GM19463 (cell line): ENCODE measurements around the gene GALNS.
"Not testable (repeated sequence)": the region's sequence is repeated elsewhere in the genome, so short reads cannot be mapped to it uniquely, and the experiment has no call there.

Experiments
- ATAC-seq: cut with Tn5 transposase; IDR thresholded peaks from one replicate; pipeline ENCODE4 v1.9.1; 2021; ENCODE audit warnings: mild to moderate bottlenecking, moderate library complexity; ENCODE audit not compliant: unreplicated experiment

Gene GALNS

GRCh38 chr16:88839745-88840599, 16.8 kb downstream of the GALNS start:
- ATAC-seq, result no peak

GRCh38 chr16:88839026-88839529, 17.7 kb downstream of the GALNS start:
- no peak for ATAC-seq

- ATAC-seq, result no peak
Measured at GRCh38 chr16:88838566-88838965, 18.2 kb downstream of the GALNS start.

GRCh38 chr16:88837806-88838205, 18.9 kb downstream of the GALNS start:
- ATAC-seq, result no peak

GRCh38 chr16:88836791-88837190, 20.0 kb downstream of the GALNS start:
- ATAC-seq, result no peak

GRCh38 chr16:88835818-88836217, 20.9 kb downstream of the GALNS start:
- ATAC-seq, result no peak

- ATAC-seq, result no peak
Measured at GRCh38 chr16:88835383-88835782, 21.4 kb downstream of the GALNS start.

GRCh38 chr16:88834670-88835069, 22.1 kb downstream of the GALNS start:
- no peak for ATAC-seq

- ATAC-seq, result no peak
Measured at GRCh38 chr16:88833086-88833485, 23.7 kb downstream of the GALNS start.

- no peak for ATAC-seq
Measured at GRCh38 chr16:88831838-88832237, 24.9 kb downstream of the GALNS start.

GRCh38 chr16:88830783-88831182, 26.0 kb downstream of the GALNS start:
- ATAC-seq, result no peak

GRCh38 chr16:88830258-88830657, 26.5 kb downstream of the GALNS start:
- ATAC-seq, result no peak

- ATAC-seq, result no peak
Measured at GRCh38 chr16:88828711-88829110, 28.0 kb downstream of the GALNS start.

GRCh38 chr16:88827727-88828126, 29.0 kb downstream of the GALNS start:
- no peak for ATAC-seq

GRCh38 chr16:88826070-88826840, 30.5 kb downstream of the GALNS start:
- ATAC-seq, result no peak

- ATAC-seq, result no peak
Measured at GRCh38 chr16:88825146-88825545, 31.6 kb downstream of the GALNS start.

GRCh38 chr16:88824256-88825077, 32.3 kb downstream of the GALNS start:
- no peak for ATAC-seq

GRCh38 chr16:88823646-88824045, 33.1 kb downstream of the GALNS start:
- not testable (repeated sequence) for ATAC-seq

GRCh38 chr16:88822281-88823040, 34.3 kb downstream of the GALNS start:
- no peak for ATAC-seq

- no peak for ATAC-seq
Measured at GRCh38 chr16:88821168-88821850, 35.4 kb downstream of the GALNS start.
